Natural killer cell (primary cell): ENCODE measurements around the gene FOXP3. TPM values are rescaled to one million over a fixed set of nuclear protein-coding genes. Genes with fewer than 3 reads are reported as not detected.
"Not testable (repeated sequence)": the region's sequence is repeated elsewhere in the genome, so short reads cannot be mapped to it uniquely, and the experiment has no call there.

Experiments used
- ATAC-seq, 3 donors: fragments of 150-1000 bp in 2 of 3; fragments of 200-7000 bp in 1 of 3; cut with Tn5 transposase; 1 replicate in 1 of 3; 2 replicates in 2 of 3; pipeline ENCODE4 v1.10.0; 2021; ENCODE audit warnings: mild to moderate bottlenecking in 2 of 3, moderate library complexity in 2 of 3
- DNase-seq, 2 donors: peaks; one replicate each; pipeline versions ENCODE4 v3.0.0 to v3.0.0-alpha.2; 2013 to 2021; ENCODE audit warnings: mixed read lengths in 1 of 2
- H3K27ac ChIP-seq: one replicate; pipeline ENCODE4 v1.5.1; 2013; ENCODE audit warnings: mild to moderate bottlenecking, low read length
- H3K27me3 ChIP-seq: one replicate; pipeline ENCODE4 v1.6.1; 2013; ENCODE audit warnings: low read length; ENCODE audit not compliant: control insufficient read depth, insufficient read depth
- H3K36me3 ChIP-seq: one replicate; pipeline ENCODE4 v1.6.1; 2013; ENCODE audit warnings: low read length; ENCODE audit not compliant: control insufficient read depth, insufficient read depth
- H3K4me1 ChIP-seq: one replicate; pipeline ENCODE4 v1.6.1; 2013; ENCODE audit warnings: low read length; ENCODE audit not compliant: control insufficient read depth, insufficient read depth
- H3K4me3 ChIP-seq: one replicate; pipeline ENCODE4 v1.5.1; 2013; ENCODE audit warnings: low read length
- H3K9me3 ChIP-seq: one replicate; pipeline ENCODE4 v1.6.1; 2013; ENCODE audit warnings: low read length; ENCODE audit not compliant: control insufficient read depth, insufficient read depth
- H3K27ac Mint-ChIP-seq, 2 donors: one replicate each; pipeline ENCODE4 v1.8.0; 2022; ENCODE audit warnings: mild to moderate bottlenecking in 2 of 2, mixed read lengths in 2 of 2, moderate library complexity in 1 of 2
- H3K27me3 Mint-ChIP-seq, 2 donors: one replicate each; pipeline ENCODE4 v1.8.0; 2022; ENCODE audit warnings: low read depth in 2 of 2, mixed read lengths in 2 of 2
- H3K36me3 Mint-ChIP-seq: one replicate; pipeline ENCODE4 v1.8.0; 2022; ENCODE audit warnings: mixed read lengths
- H3K4me1 Mint-ChIP-seq, 2 donors: one replicate each; pipeline ENCODE4 v1.8.0; 2022; ENCODE audit warnings: mixed read lengths in 2 of 2
- H3K4me3 Mint-ChIP-seq: one replicate; pipeline ENCODE4 v1.8.0; 2022; ENCODE audit warnings: mild to moderate bottlenecking, moderate library complexity, mixed read lengths
- H3K9me3 Mint-ChIP-seq, 2 donors: one replicate each; pipeline ENCODE4 v1.8.0; 2022; ENCODE audit warnings: mixed read lengths in 2 of 2
- CTCF ChIP-seq: fragments of 200-600 bp; IDR thresholded peaks from one replicate; pipeline ENCODE4 v1.8.0; 2022; ENCODE audit warnings: antibody characterized with exemption
- WGBS: methylation state at CpG from one replicate; pipeline ENCODE4 v1.1.7; 2013; ENCODE audit warnings: missing lambda C conversion rate; ENCODE audit not compliant: insufficient coverage; 5-methylcytosine and 5-hydroxymethylcytosine counted together
- intact Hi-C: fragments of 100-400 bp; cut with micrococcal nuclease; formaldehyde crosslinking; loops from one replicate; pipeline ENCODE4 v1.14.2; 2022
- total RNA-seq, 4 donors: library from RNA; stranded (reverse); fragments of 120-200 nt in 1 of 4; gene quantifications; one replicate each; pipeline versions ENCODE4 v1.2.3 to v1.2.4, GENCODE V29; 2013 to 2022

The FOXP3 gene
- total RNA-seq, 3 donors from 2014 or later (not counting 1 experiment from before 2014, with no cell fraction given), result 0.09 to 0.32 (median 0.20) TPM

- intact Hi-C loops, result no loop called here
- Mint-ChIP-seq H3K27ac (no peak overlapping the region), H3K4me3 (no peak overlapping the region), H3K27me3 (peaks cover 2 to 42% of the 10 kb centered on the region in 2 donors), H3K36me3 (no peaks in the 10 kb centered on the region), H3K4me1 (no peaks in the 10 kb centered on the region), H3K9me3 (no peaks in the 10 kb centered on the region)
- Histone ChIP-seq H3K4me3 (no peak overlapping the region), H3K36me3 (no peaks in the 10 kb centered on the region), H3K4me1 (no peaks in the 10 kb centered on the region), H3K27me3 (no peaks in the 10 kb centered on the region), H3K27ac (no peak overlapping the region), H3K9me3 (no peaks in the 10 kb centered on the region)
- ATAC-seq (no peak), DNase-seq (no peak)
- WGBS, result no CpG with 5 or more reads among the region's 1 CpG
- no peak for TF ChIP-seq CTCF
These were observed 36.2 kb upstream of the FOXP3 start for GRCh38 chrX:49300703-49301102.

- H3K27me3 ChIP-seq, H3K36me3 ChIP-seq, H3K4me3 Mint-ChIP-seq, H3K9me3 ChIP-seq, H3K4me1 Mint-ChIP-seq, H3K4me3 ChIP-seq, intact Hi-C loops, H3K27ac ChIP-seq, H3K36me3 Mint-ChIP-seq, ATAC-seq, DNase-seq, H3K4me1 ChIP-seq, H3K27ac Mint-ChIP-seq, H3K9me3 Mint-ChIP-seq: not testable (repeated sequence)
- 100% methylated on average over 4 of the region's 5 CpGs for WGBS
- H3K27me3 Mint-ChIP-seq, result peaks cover 2 to 46% of the 10 kb centered on the region in 2 donors
These were observed 34.8 kb upstream of the FOXP3 start for GRCh38 chrX:49299293-49299692.

GRCh38 chrX:49292400-49293362 is 28.2 kb upstream of the FOXP3 start:
- no peaks in the 10 kb centered on the region for H3K9me3 Mint-ChIP-seq
- peaks cover 16% of the 10 kb centered on the region in 2 donors for H3K4me1 Mint-ChIP-seq
- no peak for TF ChIP-seq CTCF
- H3K27me3 ChIP-seq, result no peaks in the 10 kb centered on the region
- H3K27ac ChIP-seq, result no peak overlapping the region
- H3K27ac Mint-ChIP-seq, result no peak overlapping the region
- no peak overlapping the region for H3K4me3 ChIP-seq
- DNase-seq, result no peak
- peaks cover 10% of the 10 kb centered on the region for H3K4me1 ChIP-seq
- peaks cover 6 to 25% of the 10 kb centered on the region in 2 donors for H3K27me3 Mint-ChIP-seq
- H3K36me3 Mint-ChIP-seq, result no peaks in the 10 kb centered on the region
- intact Hi-C loops, result no loop called here
- 85% methylated on average over 11 of the region's 17 CpGs for WGBS
- H3K4me3 Mint-ChIP-seq, result no peak overlapping the region
- H3K36me3 ChIP-seq, result no peaks in the 10 kb centered on the region
- no peak for ATAC-seq
- no peaks in the 10 kb centered on the region for H3K9me3 ChIP-seq

- H3K4me3 ChIP-seq, result no peak overlapping the region
- no peaks in the 10 kb centered on the region for H3K27me3 ChIP-seq
- DNase-seq, result peak; percentile 61 to 77
- peaks cover 13% of the 10 kb centered on the region for H3K4me1 ChIP-seq
- H3K27me3 Mint-ChIP-seq, result peaks cover 6 to 25% of the 10 kb centered on the region in 2 donors
- H3K27ac ChIP-seq, result no peak overlapping the region
- ATAC-seq, result peak; percentile 77 to 86 (median 85)
- no peaks in the 10 kb centered on the region for H3K9me3 Mint-ChIP-seq
- no peak overlapping the region for H3K27ac Mint-ChIP-seq
- H3K36me3 ChIP-seq, result no peaks in the 10 kb centered on the region
- WGBS, result 29% methylated on average over 11 of the region's 11 CpGs
- H3K4me1 Mint-ChIP-seq, result peaks cover 20% of the 10 kb centered on the region in 2 donors
- no peaks in the 10 kb centered on the region for H3K36me3 Mint-ChIP-seq
- peak; percentile 51 for TF ChIP-seq CTCF
- intact Hi-C loops, result no loop called here
- H3K9me3 ChIP-seq, result no peaks in the 10 kb centered on the region
- H3K4me3 Mint-ChIP-seq, result no peak overlapping the region
These were observed 27.3 kb upstream of the FOXP3 start for GRCh38 chrX:49291615-49292337.
